Measurements from ENCODE around the gene ZNF329.
"Not testable (repeated sequence)": the region's sequence is repeated elsewhere in the genome, so short reads cannot be mapped to it uniquely, and the experiment has no call there.

Gene ZNF329

DNA sequence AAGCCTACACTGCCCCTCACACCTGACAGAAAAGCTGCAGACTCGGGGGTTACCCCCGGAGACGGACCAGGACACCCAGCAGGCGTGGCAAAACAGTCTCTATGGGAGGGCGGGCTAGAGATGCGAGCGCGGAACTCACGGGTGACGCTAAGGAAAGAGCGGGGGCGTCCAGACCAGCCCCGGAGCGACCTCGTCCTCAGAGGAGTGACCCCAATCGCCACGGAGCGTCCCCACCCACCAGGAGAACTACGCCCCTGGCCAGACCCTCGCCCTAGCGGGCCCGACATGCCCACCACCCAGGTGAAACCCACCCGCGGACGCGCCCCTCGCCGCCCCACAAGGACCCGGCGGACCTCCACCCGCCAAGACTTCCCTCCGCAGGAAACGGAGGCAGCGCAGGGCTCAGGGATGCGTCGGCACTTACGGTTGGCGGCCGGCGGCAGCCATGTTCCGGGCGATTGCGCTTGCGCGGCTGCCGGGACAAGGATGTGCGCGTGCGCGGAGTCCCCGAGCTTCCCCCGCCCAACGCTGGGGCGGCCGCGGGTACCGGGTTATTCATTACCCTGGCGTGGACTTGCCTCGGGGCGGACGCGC, at the start of gene ZNF329:
Gene ZNF329, minus strand, starts transcription at position 462 of the 594 bp plus-strand sequence. CDS start 21,286 bp downstream, outside the sequence.
- peak; percentile 11 to 89 (median 66) for DNase-seq

DNA sequence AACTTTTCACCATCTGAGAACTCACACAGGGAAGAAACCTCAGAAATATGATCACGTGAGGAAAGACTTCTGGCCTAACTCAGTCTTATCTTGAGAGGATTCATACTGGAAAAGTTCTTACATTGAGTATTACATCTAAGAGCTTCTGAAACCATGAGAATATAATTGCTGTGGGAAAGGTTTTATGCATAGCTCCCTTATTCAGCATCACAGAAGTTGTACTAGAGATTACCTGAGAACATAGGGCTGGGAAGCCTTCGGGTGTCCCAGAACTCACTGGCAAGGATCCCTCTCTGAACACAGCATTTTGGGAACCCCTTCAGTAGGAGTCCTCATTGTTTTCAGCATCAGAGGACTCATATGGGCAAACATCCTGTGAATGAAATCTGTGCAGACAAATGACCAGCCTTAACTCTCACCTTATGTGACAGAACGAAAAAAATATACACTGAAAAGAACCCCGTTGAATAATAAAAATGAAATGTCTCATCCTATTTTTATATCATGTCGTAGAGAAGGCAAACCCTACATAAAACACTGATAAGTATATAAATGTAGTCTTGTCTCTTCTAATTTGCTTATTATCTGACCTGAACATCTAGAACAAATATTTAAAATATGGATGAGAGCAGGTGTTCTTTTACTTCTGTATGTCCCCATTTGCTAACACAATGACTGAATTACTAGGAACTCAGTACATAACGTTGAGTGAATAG, 46.5 kb upstream of the ZNF329 start:
- DNase-seq, result no peak

DNA sequence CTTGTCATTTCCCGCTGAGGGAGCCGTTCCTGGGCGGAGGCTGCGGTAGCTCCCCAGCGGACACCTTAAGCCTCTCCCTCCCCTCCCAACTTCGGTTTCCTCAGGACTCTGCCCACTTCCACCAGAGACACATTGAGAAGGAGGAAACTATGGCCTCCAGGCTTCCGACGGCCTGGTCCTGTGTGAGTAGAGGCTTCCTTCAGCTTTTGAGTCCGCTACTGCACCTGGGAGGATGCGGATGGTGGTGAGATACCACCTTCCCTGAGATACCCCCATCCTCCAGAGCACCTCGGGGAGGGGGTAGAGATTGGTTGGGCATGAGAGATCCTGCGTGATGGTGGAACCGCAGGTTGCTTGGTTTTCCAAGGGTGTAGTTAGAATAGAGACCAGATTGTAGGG, 33.2 kb upstream of the ZNF329 start:
- peak in 2 of 56 donors; percentile 5 to 20 for DNase-seq

DNA sequence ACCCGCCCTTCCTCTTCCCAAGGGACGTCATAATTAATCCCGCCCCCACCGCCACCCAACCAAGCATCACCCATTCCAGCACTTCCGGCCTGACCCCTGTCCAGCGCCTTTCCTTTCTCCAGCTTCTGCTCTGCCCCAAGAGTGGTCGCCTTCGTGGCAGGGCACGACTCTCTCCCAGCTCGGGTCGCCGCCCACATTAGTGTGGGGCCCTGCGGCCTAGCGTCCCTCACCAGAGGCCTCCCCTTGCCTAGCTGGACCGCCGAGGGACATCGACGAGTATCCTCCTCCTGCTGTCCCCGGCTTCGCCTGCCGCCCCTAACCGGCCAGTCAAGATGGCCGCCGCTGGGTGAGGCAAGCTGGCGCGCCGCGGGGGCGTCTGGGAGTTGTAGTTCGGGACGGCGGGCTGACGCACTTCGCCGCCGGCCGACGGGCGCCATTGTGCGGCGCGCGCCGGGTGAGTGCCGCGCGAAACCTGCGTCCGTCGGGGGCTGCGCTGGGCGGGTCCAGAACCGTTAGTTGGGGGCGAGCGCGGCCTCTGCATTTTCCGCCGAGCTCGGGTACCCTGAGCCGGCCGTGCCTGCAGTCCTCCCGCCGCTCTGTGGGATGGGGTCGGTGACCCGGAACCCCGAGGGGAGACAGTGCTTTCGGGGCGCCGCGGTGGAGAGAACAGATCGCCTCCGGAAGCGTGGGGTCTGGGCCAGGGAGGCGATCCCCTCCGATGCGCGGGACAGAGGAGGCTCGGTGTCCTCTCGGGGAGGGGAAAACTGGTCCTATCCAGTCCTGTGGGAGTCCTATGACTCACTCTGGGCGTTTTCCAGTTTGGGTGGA, 32.6 kb upstream of the ZNF329 start, which contains the start of gene ZNF274:
Gene ZNF274, plus strand, starts transcription at position 73 of the 828 bp plus-strand sequence. CDS start 905 bp downstream, outside the sequence.
- peak; percentile 50 to 94 (median 84) for DNase-seq

DNA sequence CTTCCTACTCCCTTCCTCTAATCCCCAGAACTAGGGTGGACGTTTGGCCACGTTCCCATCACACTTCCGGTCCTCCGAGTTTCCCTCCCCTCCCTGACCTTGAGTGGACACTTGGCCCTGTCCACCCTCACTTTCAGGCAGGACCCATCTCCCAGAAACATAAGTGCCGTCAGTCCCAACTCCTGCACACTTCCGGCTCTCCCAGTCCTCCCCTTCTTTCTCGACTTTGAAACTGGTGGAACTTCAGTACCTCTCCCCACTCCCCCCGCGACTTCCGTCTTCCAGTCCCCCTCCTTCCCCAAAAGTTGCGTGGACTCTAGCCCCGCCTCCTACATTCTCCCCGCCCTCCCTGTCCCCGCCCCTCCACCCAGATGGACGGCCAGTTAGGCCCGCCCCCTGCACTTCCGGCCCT, 32.0 kb upstream of the ZNF329 start:
- peak in 3 of 56 donors; percentile 37 to 88 (median 80) for DNase-seq

DNA sequence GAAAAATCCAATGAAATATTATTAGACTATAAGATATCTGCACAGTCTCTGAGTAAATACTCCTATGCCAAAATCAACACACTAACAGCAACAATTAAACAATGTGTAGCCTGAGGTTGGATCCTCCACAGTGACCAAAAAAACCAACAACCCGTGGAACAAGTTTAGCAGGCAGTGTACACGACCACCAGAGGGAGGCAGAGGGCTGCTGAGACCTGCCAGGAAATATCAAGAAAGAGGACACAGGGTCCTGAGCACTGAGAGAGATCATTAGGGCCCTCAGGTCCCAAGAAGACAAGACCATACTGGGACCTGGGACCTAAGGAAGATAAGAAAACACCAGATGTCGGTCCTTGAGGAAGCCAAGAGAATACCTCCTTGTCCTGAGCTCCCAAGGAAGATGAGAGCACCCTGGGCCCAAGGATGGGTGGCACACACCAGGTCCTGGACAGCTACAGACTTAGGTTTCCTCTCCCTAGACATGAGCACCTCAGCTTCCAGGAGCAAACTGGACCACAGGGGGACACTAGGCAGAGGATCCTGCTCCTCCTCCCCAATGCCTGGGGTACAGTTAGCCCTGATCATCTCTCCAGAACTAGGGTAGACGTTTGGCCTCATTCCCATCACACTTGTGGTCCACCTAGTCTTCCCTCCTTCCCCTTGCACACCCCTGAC, 31.4 kb upstream of the ZNF329 start:
- DNase-seq, result peak in 7 of 56 donors; percentile 1 to 13 (median 2)

DNA sequence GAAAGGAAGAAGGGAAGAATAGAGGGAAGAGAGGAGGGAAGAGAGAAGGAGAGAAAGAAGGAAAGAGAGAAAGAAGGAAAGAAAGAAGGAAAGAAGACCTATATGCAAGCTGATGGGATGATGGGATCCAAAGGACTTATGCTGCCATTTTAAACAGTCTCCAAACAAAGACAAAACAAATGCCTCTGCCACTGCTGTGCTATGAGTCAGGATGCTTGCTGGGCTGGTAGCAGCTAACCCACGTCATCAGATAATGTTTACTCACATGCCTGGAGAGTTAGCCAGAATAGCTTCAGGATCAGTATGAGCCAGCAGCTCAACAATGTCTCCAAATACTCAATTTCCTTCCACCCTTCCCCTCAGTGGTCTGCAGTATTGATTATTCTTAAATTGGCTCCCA, 20.3 kb upstream of the ZNF329 start:
- no peak for DNase-seq

DNA sequence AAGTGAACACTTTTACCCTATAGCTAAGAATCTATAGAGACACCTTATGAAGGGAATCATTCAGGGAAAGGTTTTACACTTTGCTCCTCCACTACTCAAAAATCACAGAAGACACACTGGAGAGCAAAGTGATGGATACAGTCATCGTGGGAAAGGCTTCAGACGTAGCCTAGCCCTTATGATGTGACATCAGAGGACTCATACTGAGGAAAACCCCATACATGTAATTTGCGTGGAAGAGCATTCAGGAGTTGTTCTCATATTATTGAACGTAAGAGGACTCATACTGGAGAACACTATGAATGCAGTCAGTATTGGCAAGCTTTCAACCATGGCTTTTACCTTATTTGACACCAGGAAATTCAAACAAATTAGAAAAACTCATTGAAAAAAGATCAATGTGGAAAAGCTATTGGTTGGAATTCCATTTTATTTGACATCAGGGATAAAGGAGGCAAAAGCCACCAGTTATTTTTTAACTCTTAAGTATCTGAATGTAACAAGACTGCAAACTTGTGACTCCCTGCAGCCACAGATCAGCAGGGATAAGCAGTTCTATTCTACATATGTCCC, 16.2 kb upstream of the ZNF329 start:
- no peak for DNase-seq

DNA sequence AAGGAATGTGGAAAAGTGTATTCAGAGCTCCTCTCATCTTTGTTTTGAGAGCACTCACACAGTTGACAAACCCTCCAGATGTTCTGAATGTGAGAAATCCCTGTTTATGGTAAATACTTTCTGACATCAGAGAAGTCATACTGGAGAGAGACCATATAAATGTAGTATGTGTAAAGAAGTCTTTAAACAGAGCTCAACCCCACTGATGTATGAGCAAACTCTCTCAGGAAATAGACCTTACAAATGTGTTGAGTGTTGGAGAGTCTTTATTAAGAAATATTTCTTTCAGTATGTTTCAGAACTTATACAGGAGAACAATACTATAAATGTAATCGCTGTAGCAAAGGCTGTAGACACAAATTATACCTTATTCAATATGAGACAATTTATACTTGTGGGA, 15.7 kb upstream of the ZNF329 start:
- DNase-seq, result no peak

DNA sequence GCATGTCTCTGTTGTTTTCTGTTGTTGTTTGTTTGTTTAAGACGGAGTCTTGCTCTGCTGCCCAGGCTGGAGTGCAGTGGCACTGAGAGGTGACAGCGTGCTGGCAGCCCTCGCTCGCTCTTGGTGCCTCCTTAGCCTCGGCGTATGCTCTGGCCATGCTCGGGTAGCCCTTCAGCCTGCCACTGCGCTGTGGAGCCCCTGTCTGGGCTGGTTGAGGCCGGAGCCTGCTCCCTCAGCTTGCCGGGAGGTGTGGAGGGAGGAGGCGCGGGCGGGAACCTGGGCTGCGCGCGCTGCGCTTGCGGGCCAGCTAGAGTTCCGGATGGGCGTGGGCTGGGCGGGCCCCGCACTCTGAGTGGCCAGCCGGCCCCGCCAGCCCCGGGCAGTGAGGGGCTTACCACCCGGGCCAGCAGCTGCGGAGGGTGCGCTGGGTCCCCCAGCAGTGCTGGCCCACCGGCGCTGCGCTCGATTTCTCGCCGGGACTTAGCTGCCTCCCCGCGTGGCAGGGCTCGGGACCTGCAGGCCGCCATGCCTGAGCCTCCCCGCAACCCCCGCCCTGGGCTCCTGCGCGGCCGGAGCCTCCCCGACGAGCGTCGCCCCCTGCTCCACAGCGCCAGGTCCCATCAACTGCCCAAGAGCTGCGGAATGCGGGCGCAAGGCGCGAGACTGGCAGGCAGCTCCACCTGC, 6.6 kb upstream of the ZNF329 start:
- DNase-seq, result no peak

DNA sequence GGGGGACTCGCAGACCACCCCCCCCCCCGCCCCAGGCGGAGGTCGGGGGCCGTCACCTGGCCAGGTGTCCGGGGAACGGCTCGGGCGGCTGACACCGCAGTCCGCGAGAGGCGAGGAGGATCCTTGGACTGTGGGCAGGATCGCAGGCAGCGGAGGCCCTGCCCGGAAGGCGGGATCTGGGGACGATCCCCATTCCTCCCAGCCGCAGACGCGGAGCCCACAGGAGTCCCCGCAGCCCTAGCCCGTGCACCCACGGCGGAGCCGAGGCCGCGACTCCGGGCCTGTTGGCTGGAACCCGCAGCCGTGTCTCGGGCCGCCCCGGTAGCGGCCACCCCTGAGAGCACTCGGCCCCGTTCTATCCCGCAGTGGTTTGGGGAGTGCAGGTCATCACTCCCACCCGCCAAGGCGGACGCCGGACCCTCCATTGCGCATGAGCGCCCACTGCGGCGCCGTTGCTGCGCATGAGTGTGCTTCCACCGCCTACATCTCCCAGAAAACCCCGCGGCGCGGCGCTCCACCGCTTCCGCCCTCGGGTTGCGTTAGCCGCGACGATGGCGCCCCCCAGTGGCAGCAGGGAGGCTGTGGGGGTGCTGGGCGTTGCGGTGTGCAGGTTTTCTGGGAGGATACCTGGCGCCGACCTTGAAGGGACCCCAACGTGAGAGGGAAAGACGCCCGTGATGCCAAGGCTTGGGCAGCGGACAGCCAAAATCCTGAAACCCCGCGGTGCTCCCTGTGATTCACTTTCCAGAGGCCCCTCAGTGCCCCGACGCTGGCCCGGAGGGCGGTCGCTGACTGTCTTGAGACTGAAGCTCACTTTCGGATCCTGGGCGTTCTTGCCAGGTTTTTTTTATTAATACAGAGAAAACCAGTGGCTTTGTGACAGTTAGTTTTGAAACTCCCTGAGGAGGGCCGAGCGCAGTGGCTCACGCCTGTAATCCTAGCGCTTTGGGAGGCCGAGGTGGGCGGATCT, 4.4 kb upstream of the ZNF329 start:
- peak; percentile 35 to 99 (median 88) for DNase-seq

DNA sequence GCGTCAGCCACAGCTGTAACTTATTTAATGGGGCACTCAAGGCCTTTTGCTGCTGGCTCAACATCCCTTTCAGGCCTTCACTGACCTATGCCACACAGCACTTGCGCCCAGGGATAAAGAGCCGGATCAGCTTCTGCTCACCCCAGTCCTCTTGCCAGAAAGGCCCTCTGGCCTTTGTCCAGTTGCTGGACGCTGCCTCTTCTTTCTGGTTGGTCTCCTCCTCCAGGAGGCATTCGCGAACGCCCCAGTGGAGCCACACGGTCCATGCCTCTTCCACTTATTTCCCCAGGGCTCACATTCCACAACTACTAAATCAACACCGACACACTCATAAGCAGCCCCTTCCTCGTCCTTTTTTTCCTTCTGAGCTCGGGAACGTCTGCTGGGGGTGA, 3.7 kb upstream of the ZNF329 start:
- peak in 28 of 56 donors; percentile 3 to 37 (median 14) for DNase-seq

DNA sequence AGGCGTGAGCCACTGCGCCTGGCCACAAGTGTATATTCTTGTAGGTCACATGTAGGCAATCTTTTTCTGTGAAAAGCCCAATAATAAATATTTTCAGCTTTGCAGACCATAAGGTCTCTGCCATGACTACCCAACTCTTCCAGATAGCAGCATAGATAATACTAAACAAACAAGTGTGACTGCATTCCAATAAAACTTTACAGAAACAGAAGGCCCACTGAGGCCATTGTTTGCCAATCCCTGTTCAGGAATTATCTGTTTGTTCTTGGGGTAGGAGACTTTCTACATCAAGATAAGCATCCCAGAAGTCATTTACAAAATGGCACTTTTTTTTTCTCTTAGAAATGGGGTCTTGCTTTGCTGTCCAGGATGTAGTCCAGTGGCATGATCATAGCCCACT, 2.8 kb upstream of the ZNF329 start:
- DNase-seq, result no peak

DNA sequence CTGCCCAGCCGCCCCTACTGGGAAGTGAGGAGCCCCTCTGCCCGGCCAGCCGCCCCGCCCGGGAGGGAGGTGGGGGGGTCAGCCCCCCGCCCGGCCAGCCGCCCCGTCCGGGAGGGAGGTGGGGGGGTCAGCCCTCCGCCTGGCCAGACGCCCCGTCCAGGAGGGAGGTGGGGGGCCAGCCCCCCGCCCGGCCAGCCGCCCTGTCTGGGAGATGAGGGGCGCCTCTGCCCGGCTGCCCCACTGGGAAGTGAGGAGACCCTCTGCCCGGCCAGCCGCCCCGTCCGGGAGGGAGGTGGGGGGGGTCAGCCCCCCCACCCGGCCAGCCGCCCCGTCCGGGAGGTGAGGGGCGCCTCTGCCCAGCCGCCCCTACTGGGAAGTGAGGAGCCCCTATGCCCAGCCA, 3.1 kb downstream of the ZNF329 start:
- not testable (repeated sequence) for DNase-seq

DNA sequence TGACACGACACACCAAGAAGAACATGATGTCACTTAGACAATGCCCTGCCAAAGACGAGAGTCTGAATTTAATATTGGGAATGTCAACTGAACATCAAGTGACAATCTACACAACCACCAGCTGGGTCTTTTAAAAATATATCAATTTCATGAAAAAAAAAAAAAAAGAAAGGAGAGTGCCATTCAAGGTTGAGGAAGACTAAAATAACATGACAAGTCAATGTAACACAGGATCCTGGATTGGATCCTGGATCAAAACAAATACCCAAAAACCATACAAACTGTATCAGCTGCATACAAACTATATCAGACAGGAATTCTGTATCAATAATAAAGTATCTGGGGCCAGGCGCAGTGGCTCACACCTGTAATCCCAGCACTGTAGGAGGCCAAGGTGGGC, 4.7 kb downstream of the ZNF329 start:
- no peak for DNase-seq

DNA sequence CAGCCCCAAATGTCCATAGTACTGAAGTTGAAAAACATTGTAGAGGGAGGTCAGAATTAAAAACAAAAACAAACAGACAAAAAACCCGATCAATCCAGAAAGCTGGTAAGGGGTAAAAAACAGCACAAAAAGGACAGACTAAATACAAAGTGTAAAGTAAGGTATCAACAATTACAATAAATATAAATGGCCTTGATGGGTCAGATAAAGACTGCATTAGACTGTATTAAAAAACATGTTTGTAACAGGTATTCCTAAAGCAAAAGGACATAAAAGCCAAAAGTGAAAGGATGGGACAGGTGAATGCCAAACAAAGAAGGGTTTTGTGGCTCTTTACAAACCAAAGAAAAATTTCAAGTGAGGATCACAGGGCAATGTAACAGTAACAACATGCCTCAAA, 16.3 kb downstream of the ZNF329 start:
- no peak for DNase-seq

DNA sequence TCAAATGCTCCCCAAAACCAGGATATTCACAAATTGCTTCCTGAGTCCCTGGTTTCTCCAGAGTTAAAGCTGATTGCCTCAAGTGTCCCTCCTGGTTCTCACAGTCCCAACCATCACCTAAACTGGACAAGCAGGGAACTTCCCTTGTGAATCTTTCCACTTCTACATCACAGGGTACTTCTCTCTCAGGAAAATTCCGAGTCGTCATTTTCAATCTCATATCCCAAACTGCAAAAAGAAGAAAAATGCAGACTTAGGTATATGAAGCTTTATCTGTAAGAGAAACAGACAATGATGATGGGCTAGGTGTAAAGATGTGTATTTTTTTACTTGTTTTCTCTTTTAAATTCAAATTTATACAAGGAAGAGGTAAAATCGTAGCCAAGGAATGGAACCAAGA, 21.3 kb downstream of the ZNF329 start:
- no peak for DNase-seq

DNA sequence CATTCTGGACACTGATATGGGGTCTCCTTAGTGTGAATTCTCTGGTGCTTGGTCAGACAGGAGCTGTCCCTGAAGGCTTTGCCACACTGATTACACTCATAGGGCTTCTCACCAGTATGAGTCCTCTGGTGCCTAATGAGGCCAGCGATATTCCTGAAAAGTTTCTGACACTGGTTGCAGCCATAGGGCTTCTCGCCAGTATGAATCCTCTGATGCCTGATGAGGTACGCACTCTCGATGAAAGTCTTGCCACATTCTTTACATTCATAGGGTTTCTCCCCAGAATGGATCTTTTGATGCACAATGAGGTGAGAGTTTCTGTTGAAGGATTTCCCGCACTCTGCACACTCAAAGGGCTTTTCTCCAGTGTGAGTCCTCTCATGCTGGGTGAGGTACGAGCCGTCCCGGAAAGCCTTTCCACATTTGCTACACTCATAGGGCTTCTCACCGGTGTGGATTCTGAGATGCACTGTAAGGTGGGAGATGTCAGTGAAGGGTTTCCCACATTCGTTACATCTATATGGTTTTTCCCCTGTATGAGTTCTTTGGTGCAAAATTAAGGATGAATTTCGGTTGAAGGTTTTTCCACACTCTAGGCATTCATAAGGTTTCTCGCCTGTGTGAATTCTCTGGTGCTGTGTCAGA, 22.4 kb downstream of the ZNF329 start:
- no peak for DNase-seq

DNA sequence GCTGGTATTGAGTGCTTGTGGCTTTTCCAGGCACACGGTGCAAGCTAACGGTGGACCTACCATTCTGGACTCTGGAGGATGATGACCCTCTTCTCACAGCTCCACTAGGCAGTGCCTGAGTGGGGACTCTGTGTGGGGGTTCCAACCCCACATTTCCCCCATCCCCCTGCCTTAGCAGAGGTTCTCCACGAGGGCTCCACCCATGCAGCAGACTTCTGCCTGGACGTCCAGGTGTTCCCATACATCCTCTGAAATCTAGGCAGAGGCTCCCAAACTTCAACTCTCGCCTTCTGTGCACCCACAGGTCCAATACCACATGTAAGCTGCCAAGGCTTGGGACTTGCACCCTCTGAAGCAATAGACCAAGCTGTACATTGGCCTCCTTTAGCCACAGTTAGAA, 27.2 kb downstream of the ZNF329 start:
- no peak for DNase-seq
